Fibroblast of lung (primary cell): Measurements from ENCODE around the gene UTP4. TPM values are rescaled to one million over a fixed set of nuclear protein-coding genes. Genes with fewer than 3 reads are reported as not detected.

Source experiments
- DNase-seq, 2 donors: peaks; one replicate each; pipeline versions ENCODE4 v3.0.0 to v3.0.0-alpha.2; 2010; ENCODE audit warnings: low read depth in 2 of 2
- H2AFZ ChIP-seq: 2 replicates; pipeline ENCODE4 v1.5.1; 2012; ENCODE audit warnings: low read length, control low read depth, inconsistent platforms
- H3K27ac ChIP-seq: 2 replicates; pipeline ENCODE4 v1.5.1; 2011; ENCODE audit warnings: low read length, control low read depth; ENCODE audit not compliant: insufficient read depth
- H3K27me3 ChIP-seq: 2 replicates; pipeline ENCODE4 v1.5.1; 2011; ENCODE audit warnings: mild to moderate bottlenecking, low read length; ENCODE audit not compliant: control insufficient read depth, insufficient read depth
- H3K36me3 ChIP-seq: 2 replicates; pipeline ENCODE4 v1.5.1; 2011; ENCODE audit warnings: low read length; ENCODE audit not compliant: control insufficient read depth, insufficient read depth
- H3K4me1 ChIP-seq: 2 replicates; pipeline ENCODE4 v1.5.1; 2011; ENCODE audit warnings: low read length; ENCODE audit not compliant: control insufficient read depth, insufficient read depth; ENCODE audit errors: extremely low read depth
- H3K4me2 ChIP-seq: 2 replicates; pipeline ENCODE4 v1.5.1; 2011; ENCODE audit warnings: low read length, control low read depth; ENCODE audit not compliant: insufficient read depth; ENCODE audit errors: extremely low read depth
- H3K4me3 ChIP-seq, 4 experiments: fragments of 200-600 bp in 1 of 4; sonication (generic) in 1 of 4; replicated peaks in 1 of 4; 2 replicates each; pipeline ENCODE4 v1.5.1; 2011 to 2016; ENCODE audit warnings: low read length in 4 of 4, low read depth in 3 of 4, mild to moderate bottlenecking in 3 of 4, control low read depth in 2 of 4, inconsistent platforms in 1 of 4, mixed read lengths in 1 of 4; ENCODE audit not compliant: insufficient read depth in 1 of 4; ENCODE audit errors: control extremely low read depth in 1 of 4
- H3K79me2 ChIP-seq: 2 replicates; pipeline ENCODE4 v1.5.1; 2012; ENCODE audit warnings: mild to moderate bottlenecking, low read length, inconsistent platforms; ENCODE audit not compliant: control insufficient read depth, insufficient read depth
- H3K9ac ChIP-seq: 2 replicates; pipeline ENCODE4 v1.5.1; 2011; ENCODE audit warnings: mild to moderate bottlenecking, low read length, control low read depth; ENCODE audit not compliant: insufficient read depth
- H3K9me3 ChIP-seq: 2 replicates; pipeline ENCODE4 v1.5.1; 2012; ENCODE audit warnings: low read depth, low read length; ENCODE audit not compliant: control insufficient read depth, insufficient read depth
- H4K20me1 ChIP-seq: 2 replicates; pipeline ENCODE4 v1.5.1; 2011; ENCODE audit warnings: low read length; ENCODE audit not compliant: control insufficient read depth, insufficient read depth; ENCODE audit errors: extremely low read depth
- CTCF ChIP-seq, 2 donors: IDR thresholded peaks in 1 of 2; conservative IDR thresholded peaks in 1 of 2; 1 replicate in 1 of 2; 2 replicates in 1 of 2; pipeline ENCODE4 v1.5.1; 2011 to 2012; ENCODE audit warnings: low read length in 2 of 2, control low read depth in 1 of 2, inconsistent platforms in 1 of 2, low read depth in 1 of 2, mild to moderate bottlenecking in 1 of 2
- EZH2 ChIP-seq: IDR thresholded peaks from 2 replicates; pipeline ENCODE4 v1.5.1; 2012; ENCODE audit warnings: low read length, control low read depth, mild to moderate bottlenecking; ENCODE audit errors: missing control alignments
- polyA plus RNA-seq, 2 donors: library from polyadenylated mRNA; depleted of rRNA in 1 of 2; stranded (reverse) in 1 of 2; unstranded in 1 of 2; fragments of >200 nt; gene quantifications; 2 replicates each; pipeline ENCODE4 v1.2.1, GENCODE V29; 2011 to 2012; ENCODE audit warnings: missing spikeins in 1 of 2
- total RNA-seq: library from RNA; depleted of rRNA; stranded (reverse); fragments of >200 nt; gene quantifications from 2 replicates; pipeline ENCODE4 v1.2.1, GENCODE V29; 2014

Gene UTP4
- total and polyA plus RNA-seq, 2 donors (not counting 1 experiment from before 2014, with no cell fraction given) = 14.4 to 56.5 TPM

- TF ChIP-seq CTCF (conservative IDR thresholded peaks at IDR 0.05 in 1 of 2, IDR thresholded peaks at IDR 0.05 in 1 of 2; ENCODE audit: low read depth in 1 of 2, low read length in 2 of 2) = no peak
- no peak for TF ChIP-seq EZH2
- DNase-seq = no peak
- H4K20me1 ChIP-seq = no peaks in the 10 kb centered on the region
- no peak overlapping the region for H3K4me3 ChIP-seq
- H3K27me3 ChIP-seq = no peaks in the 10 kb centered on the region
- H3K9ac ChIP-seq = peak overlapping the region; percentile 16
- peaks cover 5% of the 10 kb centered on the region for H3K4me1 ChIP-seq
- H3K9me3 ChIP-seq = no peaks in the 10 kb centered on the region
- peaks cover 2% of the 10 kb centered on the region for H3K36me3 ChIP-seq
- no peaks in the 10 kb centered on the region for H3K79me2 ChIP-seq
- no peak overlapping the region for H2AFZ ChIP-seq
- no peak overlapping the region for H3K27ac ChIP-seq
- no peak overlapping the region for H3K4me2 ChIP-seq
These were observed 22.0 kb upstream of the UTP4 start for GRCh38 chr16:69110406-69110805.

GRCh38 chr16:69111216-69111875 is 21.1 kb upstream of the UTP4 start:
- no peak overlapping the region for H3K27ac ChIP-seq
- no peaks in the 10 kb centered on the region for H3K79me2 ChIP-seq
- peaks cover 2% of the 10 kb centered on the region for H3K36me3 ChIP-seq
- no peaks in the 10 kb centered on the region for H4K20me1 ChIP-seq
- H3K4me2 ChIP-seq = no peak overlapping the region
- TF ChIP-seq EZH2 (no peak), CTCF (conservative IDR thresholded peaks at IDR 0.05 in 1 of 2, IDR thresholded peaks at IDR 0.05 in 1 of 2; ENCODE audit: low read depth in 1 of 2, low read length in 2 of 2) (no peak)
- no peak overlapping the region for H2AFZ ChIP-seq
- peaks cover 3% of the 10 kb centered on the region for H3K4me1 ChIP-seq
- no peak overlapping the region for H3K4me3 ChIP-seq
- no peaks in the 10 kb centered on the region for H3K27me3 ChIP-seq
- no peak overlapping the region for H3K9ac ChIP-seq
- no peak for DNase-seq
- H3K9me3 ChIP-seq = no peaks in the 10 kb centered on the region

- TF ChIP-seq EZH2 = no peak
- TF ChIP-seq CTCF (conservative IDR thresholded peaks at IDR 0.05 in 1 of 2, IDR thresholded peaks at IDR 0.05 in 1 of 2; ENCODE audit: low read depth in 1 of 2, low read length in 2 of 2) = no peak
- H4K20me1 ChIP-seq = no peaks in the 10 kb centered on the region
- H3K79me2 ChIP-seq = no peaks in the 10 kb centered on the region
These were observed 20.6 kb upstream of the UTP4 start for GRCh38 chr16:69111876-69112230.

More at GRCh38 chr16:69111876-69112230, 20.6 kb upstream of the UTP4 start:
- no peak overlapping the region for H3K4me2 ChIP-seq
- H3K4me1 ChIP-seq = no peaks in the 10 kb centered on the region
- no peak overlapping the region for H3K9ac ChIP-seq
- H3K9me3 ChIP-seq = no peaks in the 10 kb centered on the region
- peaks cover 2% of the 10 kb centered on the region for H3K36me3 ChIP-seq
- H3K27me3 ChIP-seq = no peaks in the 10 kb centered on the region
- no peak overlapping the region for H2AFZ ChIP-seq
- H3K27ac ChIP-seq = no peak overlapping the region
- H3K4me3 ChIP-seq = no peak overlapping the region
- no peak for DNase-seq
